ENCODE measurements around the gene DCAF4.

- TF ChIP-seq CTCF (conservative IDR thresholded peaks at IDR 0.05; ENCODE audit: low read length) (no peak), EZH2phosphoT487 (IDR thresholded peaks at IDR 0.05; ENCODE audit: borderline replicate concordance) (no peak)
These were observed 24.9 kb upstream of the DCAF4 start for GRCh38 chr14:72901361-72901760.
